ENCODE measurements around the gene SLC13A5. TPM values are rescaled to one million over a fixed set of nuclear protein-coding genes. Genes with fewer than 3 reads are reported as not detected.

SLC13A5 gene
- total RNA-seq, 1 experiment from 2014 or later: 0.07 TPM

DNA sequence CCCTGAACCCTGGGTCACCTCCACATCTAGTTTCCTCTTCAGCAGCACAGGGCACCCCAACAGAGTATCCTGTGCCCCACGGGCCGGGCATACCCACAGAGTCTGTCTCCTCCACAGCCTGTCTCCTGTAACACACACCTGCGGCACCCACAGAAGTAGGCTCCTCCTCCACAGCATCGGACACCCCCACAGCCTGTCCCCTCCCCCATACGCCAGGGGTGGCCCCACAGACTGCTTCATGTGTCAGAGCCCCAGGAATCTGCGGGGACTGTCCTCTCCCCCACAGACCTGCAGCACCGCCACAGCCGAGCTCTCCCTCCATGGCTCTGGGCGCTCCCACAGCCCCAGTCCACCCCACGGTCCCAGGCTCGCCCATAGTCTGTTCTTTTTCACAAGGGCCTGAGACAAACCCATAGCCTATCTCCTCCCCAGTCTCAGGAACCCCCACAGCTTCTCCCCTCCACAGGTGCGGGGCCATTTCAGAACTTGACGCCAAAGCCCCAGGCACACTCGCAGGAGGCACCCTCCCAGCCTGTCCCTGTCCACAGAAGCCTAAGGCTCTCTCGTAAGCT lies 74.1 kb downstream of the SLC13A5 start:
- TF ChIP-seq SP1 (IDR thresholded peaks at IDR 0.05; ENCODE audit: low read depth): no peak
- TF ChIP-seq POLR2AphosphoS5 (IDR thresholded peaks at IDR 0.05; ENCODE audit: low read depth, low read length): no peak
- TF ChIP-seq JUND (IDR thresholded peaks at IDR 0.05): no peak
- TF ChIP-seq CEBPB (IDR thresholded peaks at IDR 0.05; ENCODE audit: low read depth): no peak
- TF ChIP-seq, protein P1, sequence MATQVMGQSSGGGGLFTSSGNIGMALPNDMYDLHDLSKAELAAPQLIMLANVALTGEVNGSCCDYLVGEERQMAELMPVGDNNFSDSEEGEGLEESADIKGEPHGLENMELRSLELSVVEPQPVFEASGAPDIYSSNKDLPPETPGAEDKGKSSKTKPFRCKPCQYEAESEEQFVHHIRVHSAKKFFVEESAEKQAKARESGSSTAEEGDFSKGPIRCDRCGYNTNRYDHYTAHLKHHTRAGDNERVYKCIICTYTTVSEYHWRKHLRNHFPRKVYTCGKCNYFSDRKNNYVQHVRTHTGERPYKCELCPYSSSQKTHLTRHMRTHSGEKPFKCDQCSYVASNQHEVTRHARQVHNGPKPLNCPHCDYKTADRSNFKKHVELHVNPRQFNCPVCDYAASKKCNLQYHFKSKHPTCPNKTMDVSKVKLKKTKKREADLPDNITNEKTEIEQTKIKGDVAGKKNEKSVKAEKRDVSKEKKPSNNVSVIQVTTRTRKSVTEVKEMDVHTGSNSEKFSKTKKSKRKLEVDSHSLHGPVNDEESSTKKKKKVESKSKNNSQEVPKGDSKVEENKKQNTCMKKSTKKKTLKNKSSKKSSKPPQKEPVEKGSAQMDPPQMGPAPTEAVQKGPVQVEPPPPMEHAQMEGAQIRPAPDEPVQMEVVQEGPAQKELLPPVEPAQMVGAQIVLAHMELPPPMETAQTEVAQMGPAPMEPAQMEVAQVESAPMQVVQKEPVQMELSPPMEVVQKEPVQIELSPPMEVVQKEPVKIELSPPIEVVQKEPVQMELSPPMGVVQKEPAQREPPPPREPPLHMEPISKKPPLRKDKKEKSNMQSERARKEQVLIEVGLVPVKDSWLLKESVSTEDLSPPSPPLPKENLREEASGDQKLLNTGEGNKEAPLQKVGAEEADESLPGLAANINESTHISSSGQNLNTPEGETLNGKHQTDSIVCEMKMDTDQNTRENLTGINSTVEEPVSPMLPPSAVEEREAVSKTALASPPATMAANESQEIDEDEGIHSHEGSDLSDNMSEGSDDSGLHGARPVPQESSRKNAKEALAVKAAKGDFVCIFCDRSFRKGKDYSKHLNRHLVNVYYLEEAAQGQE (IDR thresholded peaks at IDR 0.05; ENCODE audit: low read depth): no peak
- no peak for TF ChIP-seq CBX3 (IDR thresholded peaks at IDR 0.05; ENCODE audit: low read depth)
- no peak for TF ChIP-seq EZH2 (IDR thresholded peaks at IDR 0.05)
- TF ChIP-seq EGR1 (IDR thresholded peaks at IDR 0.05; ENCODE audit: low read depth): no peak
- no peak for TF ChIP-seq YY1 (IDR thresholded peaks at IDR 0.05; ENCODE audit: extremely low read depth, insufficient replicate concordance, low read depth, low read length)
- TF ChIP-seq, protein P2, sequence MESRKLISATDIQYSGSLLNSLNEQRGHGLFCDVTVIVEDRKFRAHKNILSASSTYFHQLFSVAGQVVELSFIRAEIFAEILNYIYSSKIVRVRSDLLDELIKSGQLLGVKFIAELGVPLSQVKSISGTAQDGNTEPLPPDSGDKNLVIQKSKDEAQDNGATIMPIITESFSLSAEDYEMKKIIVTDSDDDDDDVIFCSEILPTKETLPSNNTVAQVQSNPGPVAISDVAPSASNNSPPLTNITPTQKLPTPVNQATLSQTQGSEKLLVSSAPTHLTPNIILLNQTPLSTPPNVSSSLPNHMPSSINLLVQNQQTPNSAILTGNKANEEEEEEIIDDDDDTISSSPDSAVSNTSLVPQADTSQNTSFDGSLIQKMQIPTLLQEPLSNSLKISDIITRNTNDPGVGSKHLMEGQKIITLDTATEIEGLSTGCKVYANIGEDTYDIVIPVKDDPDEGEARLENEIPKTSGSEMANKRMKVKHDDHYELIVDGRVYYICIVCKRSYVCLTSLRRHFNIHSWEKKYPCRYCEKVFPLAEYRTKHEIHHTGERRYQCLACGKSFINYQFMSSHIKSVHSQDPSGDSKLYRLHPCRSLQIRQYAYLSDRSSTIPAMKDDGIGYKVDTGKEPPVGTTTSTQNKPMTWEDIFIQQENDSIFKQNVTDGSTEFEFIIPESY (IDR thresholded peaks at IDR 0.05; ENCODE audit: extremely low read depth, insufficient replicate concordance, low read length): no peak
- no peak for TF ChIP-seq ZFX (IDR thresholded peaks at IDR 0.05)
- no peak for TF ChIP-seq SIN3A (IDR thresholded peaks at IDR 0.05; ENCODE audit: low read depth)
- no peak for TF ChIP-seq TCF7L2 (IDR thresholded peaks at IDR 0.05; ENCODE audit: borderline replicate concordance, extremely low read depth, insufficient read depth, insufficient read length)
- TF ChIP-seq, protein P3, sequence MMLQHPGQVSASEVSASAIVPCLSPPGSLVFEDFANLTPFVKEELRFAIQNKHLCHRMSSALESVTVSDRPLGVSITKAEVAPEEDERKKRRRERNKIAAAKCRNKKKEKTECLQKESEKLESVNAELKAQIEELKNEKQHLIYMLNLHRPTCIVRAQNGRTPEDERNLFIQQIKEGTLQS (IDR thresholded peaks at IDR 0.05): no peak
- no peak for TF ChIP-seq SRF (IDR thresholded peaks at IDR 0.05; ENCODE audit: low read depth)
- TF ChIP-seq POLR2A (IDR thresholded peaks at IDR 0.05; ENCODE audit: borderline replicate concordance, extremely low read depth, insufficient read depth, insufficient read length): no peak
- TF ChIP-seq ZNF274 (IDR thresholded peaks at IDR 0.05; ENCODE audit: low read depth, low read length): no peak
- no peak for TF ChIP-seq RAD21 (IDR thresholded peaks at IDR 0.05; ENCODE audit: low read depth)
- TF ChIP-seq EZH2phosphoT487 (IDR thresholded peaks at IDR 0.05; ENCODE audit: borderline replicate concordance): no peak
- H3K27ac ChIP-seq (ENCODE audit: low read depth, low read length): peak overlapping the region; percentile 94
- ChIA-PET CTCF (interaction anchor here (1.2 kb wide), 1 partner anchor 272 kb away, joined by 3 read pairs; no protein-coding TSS in a partner anchor), POLR2A (no interaction called here), RAD21 (ENCODE audit: low non-redundant PET in 1 of 2, low total read pairs in 2 of 2, uncharacterized antibody in 2 of 2, unreplicated experiment in 2 of 2) (no interaction called here)
- no peaks in the 10 kb centered on the region for H4K20me1 ChIP-seq (ENCODE audit: insufficient read depth)
- DNase-seq (ENCODE audit: low read depth, low spot score) (no peak), ATAC-seq (no peak)
- H3K4me3 ChIP-seq (replicated peaks in 1 of 2; ENCODE audit: low read depth in 1 of 2, low read length in 2 of 2): peak overlapping the region; percentile 79 to 88
- H3K4me1 ChIP-seq (ENCODE audit: control insufficient read depth in 1 of 2, insufficient read depth in 2 of 2, low read length in 2 of 2): peaks cover 13 to 29% of the 10 kb centered on the region in 2 experiments; a peak in 3 of 4 replicates
- no peak overlapping the region for H2AFZ ChIP-seq (ENCODE audit: low read depth, low read length, poor library complexity, severe bottlenecking)
- H3K79me2 ChIP-seq (ENCODE audit: insufficient read depth, low read length): peaks cover 49% of the 10 kb centered on the region
- no peaks in the 10 kb centered on the region for H3K27me3 ChIP-seq (ENCODE audit: insufficient read depth, low read length)
- peak overlapping the region; percentile 85 for H3K4me2 ChIP-seq (ENCODE audit: low read length)
- BruUV-seq (replicated peaks): no TSS peak
- peaks cover 12 to 25% of the 10 kb centered on the region in 2 experiments; a peak in 3 of 4 replicates for H3K36me3 ChIP-seq (ENCODE audit: control insufficient read depth in 1 of 2, insufficient read depth in 2 of 2, low read length in 2 of 2)
- intact Hi-C loops (cut with micrococcal nuclease): no loop called here
- no peaks in the 10 kb centered on the region for H3K9me2 ChIP-seq (ENCODE audit: insufficient read depth)
- H3K9ac ChIP-seq (ENCODE audit: low read length): peak overlapping the region; percentile 84
- no peaks in the 10 kb centered on the region for H3K9me3 ChIP-seq (ENCODE audit: control insufficient read depth in 1 of 2, insufficient read depth in 1 of 2, low read depth in 1 of 2, low read length in 2 of 2)
